GM19035 (cell line): Measurements from ENCODE around the gene CREBL2.
"Not testable (repeated sequence)": the region's sequence is repeated elsewhere in the genome, so short reads cannot be mapped to it uniquely, and the experiment has no call there.

Experiments used
- ATAC-seq: cut with Tn5 transposase; IDR thresholded peaks from one replicate; pipeline ENCODE4 v1.9.1; 2021; ENCODE audit not compliant: unreplicated experiment

Gene CREBL2

DNA sequence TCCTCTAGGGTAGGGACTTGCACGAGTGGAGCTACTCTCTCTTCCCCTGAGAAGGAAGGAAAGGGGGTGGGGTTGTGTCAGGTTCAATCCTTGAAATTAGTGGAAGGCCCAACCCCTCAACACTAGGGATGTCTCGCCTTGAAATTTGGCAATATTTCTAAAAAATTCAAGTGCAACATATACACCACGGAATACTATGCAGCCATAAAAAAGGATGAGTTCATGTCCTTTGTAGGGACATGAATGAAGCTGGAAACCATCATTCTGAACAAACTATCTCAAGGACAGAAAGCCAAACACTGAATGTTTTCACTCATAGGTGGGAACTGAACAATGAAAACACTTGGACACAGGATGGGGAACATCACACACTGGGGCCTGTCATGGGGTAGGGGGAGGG, 15.1 kb upstream of the CREBL2 start:
- not testable (repeated sequence) for ATAC-seq

DNA sequence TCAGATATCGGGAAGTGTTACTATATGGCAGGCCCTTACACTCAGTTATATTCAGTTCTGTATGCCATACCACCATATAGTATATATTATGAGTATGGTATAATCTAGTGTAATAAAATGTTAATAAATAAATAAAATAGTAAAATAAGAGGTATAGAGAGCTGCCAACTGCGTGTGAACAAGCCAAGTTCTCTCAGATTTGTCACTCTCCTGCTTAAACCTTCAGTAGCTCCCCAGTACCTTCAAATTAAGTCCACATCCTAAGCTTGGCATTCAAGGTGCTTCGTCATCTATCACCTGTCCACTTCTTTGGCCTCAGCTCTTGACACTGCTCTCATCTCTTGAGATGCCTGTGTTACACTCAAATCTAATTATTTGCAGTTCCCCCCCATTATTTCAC, 12.8 kb upstream of the CREBL2 start:
- ATAC-seq, result no peak

DNA sequence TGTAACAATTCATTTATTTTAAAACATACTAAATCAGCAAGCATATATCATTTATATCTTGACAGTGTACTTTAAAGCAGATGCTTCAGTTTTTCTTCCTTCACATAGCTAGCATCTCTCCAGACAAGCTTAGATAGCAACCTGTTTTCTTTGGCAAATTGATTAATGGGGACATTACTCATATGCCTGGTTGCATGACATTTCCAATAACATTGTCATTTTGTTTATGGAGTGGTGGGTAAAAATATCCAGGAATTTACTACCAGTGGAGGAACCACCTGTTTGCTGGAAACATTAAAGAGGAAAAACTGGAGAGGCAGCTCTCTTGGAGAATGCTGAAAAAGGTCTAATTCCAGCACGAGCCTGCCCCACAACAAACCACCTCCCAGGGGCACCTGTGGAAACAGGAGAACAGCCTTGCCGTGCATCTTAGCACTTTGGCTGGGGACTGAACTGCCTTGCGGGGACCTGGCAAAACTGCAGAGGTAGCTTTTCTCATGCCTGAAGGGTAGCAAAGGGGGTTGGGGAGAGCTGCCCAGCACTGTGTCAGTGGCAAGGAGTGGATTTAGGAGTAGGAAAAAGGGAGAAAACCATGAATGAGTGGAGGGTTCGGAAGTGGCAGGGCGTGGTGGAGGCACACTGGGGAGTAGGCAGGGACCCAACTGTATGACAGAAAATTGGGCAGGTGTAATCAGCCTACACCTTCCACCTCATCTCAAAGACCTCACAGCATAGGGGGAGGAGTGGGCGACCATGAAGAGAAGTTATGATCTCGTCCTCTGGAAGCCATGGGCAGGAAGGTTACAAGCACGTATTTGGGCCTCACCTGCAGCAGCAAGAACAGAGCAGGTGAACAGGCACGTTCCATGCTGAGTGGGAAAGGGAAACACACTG, 11.7 kb upstream of the CREBL2 start:
- ATAC-seq, result no peak

DNA sequence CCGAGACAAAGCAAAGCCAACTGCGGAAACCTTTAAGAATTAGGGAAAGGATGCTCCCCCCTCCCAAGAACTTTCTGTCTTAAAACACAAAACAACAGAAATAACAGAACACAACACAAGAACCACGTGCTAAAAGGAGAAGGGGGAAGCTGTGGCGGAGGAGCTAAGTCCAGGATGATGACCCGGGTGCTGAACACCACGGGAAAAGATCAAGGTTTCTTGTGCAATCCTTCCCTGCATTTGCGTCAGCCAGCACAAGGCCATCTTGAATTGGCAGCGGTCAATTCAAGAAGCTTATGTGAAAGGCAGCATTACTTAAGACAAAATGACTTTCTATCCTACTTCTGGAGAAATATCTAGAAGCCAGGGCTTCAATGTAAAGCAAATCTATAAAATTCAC, 11.0 kb upstream of the CREBL2 start:
- ATAC-seq, result no peak

DNA sequence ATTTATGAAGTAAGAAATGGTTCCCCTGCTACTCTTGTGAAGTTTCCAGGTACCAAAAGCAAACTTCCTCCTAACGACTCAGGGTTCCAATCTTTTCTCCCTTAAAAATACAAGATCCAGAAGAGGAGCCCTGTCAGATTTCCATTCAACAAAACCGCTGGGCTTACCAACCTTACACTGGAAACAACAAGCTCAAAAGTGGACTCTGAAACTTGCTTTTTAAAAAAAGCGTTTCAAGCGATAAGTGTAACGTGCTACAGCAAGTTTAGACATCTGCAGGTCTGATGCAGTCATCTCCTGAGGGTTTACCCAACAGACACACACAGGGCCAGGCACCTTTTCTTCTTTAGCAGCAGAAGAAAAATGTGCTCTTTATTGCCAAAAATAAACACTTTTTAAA, 6.9 kb upstream of the CREBL2 start:
- ATAC-seq, result no peak

DNA sequence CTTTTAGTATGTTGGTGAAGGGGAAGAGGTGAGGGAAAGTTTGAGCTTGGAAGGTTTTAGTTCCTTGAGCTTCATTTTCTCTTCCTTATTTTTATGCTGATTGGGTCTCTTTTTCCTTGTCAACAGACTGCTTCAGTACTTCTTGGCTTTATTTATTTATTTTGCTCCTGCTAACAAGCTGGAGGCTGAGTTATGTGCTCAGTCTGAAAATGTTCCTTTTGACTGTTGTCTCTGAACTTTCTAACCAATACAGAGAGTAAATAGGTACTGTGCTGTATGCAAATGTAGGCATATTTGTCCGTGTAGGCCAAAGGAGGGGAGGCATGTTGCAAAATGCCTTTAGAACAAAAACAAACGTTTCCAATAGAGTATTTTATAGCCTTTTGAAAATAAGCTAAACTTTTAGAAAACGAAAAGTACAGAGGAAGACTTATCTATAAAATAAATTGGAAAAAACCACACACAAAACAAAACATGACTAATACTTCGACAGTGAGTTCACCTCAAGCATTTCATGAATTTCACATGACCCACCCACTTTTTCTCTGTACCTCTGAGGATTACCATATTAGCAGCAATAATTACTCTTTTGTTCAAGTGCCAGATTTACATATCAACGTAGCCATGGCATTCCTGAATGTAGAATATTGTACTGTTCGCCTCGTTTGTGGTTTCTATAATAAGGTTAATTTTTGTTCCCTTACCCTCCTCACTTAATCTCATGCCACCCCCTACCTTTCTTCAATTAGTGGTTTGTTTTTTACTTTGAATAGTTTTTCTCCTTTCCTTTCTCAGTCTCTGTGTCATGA, 4.7 kb upstream of the CREBL2 start:
- peak; percentile 55 for ATAC-seq

DNA sequence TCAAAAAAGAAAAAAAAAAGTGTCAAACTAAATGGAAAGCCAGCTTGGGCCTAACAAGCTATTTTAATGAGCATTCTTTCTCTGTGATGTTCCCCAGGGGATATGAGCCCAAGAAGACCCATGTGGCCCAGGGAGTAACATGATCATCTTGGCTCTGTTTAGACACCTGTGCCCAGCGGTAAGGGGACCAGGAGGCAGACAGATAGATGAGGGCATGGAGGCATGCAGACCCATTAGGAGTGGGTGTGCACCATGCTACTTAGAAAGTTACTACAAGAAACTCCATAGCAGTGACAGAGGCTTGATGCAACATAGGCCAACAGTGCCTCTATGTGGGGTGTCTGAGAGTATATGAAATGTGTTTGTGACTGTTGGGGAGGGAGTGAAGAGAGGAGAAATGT, 3.1 kb upstream of the CREBL2 start:
- no peak for ATAC-seq

DNA sequence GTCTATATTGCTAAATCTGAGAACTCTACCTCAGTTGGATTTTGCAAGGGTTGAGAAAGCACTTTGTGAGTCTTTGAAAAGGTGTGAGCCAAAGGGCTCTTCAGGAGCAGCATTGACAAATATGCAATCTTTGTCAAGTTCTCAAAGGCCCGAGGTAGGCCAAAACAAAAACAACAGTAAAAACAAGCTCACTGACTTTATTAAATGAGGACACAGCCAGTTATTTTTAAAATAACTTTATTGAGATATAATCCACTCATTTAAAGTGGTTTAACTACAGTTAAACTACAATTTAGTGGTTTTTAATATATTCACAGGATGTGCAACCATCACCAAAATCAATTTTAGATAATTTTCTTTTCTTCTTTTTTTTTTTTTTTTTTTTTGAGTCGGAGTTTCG, 2.0 kb upstream of the CREBL2 start:
- no peak for ATAC-seq

DNA sequence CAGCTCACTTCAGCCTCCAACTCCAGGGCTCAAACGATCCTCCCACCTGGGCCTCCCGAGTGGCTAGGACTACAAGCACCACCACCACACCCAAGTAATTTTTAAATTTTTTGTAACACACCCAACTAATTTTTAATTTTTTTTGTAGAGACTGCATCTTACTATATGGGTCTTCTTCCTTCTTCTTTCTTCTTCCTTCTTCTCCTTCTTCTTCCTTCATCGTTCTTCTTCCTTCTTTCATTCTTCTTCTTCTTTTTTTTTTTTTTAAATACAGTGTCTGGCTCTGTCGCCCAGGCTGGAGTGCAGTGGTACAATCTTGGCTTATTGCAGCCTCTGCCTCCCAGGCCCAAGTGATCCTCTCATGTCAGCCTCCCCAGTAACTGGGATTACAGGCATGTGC, 965 bp upstream of the CREBL2 start:
- no peak for ATAC-seq

DNA sequence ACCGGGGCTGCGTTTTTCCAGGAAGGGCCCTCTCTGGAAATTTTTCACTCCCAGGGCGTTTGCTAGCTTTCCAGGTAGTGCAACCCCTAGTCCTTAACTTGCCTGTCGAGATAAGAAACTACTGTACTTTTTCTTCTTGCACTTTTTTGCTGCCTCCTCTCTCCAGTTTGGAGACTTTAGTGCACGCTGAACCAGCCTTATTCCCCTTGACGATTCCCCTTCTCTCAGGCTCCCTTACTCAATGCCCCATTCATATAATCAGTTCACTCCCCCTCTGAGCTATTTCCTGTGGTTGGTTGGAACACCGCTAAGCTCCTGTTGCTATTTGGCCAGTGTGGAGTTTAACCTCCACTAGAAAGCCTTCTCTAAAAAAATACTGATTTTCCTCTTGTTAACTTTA, 682 bp downstream of the CREBL2 start:
- ATAC-seq, result no peak

DNA sequence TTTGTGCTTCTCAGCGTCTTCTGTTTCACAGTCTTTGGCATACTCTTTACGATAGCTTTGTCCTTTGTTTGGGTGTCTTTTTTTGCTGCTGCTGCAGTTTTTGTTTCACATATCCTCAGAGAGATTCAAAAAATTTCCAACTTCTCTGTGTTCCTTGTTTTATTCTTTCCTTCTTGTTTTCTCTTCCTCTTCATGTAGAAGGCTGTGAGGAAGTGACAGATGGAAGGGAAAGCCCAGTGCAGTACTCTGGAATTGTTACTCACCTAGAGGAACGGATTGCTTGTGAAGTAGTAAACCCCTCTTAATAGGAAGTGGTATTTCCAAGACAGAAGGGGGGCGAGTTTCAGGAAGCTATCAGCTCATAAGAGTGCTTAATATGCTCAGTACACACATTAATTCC, 1.7 kb downstream of the CREBL2 start:
- no peak for ATAC-seq

DNA sequence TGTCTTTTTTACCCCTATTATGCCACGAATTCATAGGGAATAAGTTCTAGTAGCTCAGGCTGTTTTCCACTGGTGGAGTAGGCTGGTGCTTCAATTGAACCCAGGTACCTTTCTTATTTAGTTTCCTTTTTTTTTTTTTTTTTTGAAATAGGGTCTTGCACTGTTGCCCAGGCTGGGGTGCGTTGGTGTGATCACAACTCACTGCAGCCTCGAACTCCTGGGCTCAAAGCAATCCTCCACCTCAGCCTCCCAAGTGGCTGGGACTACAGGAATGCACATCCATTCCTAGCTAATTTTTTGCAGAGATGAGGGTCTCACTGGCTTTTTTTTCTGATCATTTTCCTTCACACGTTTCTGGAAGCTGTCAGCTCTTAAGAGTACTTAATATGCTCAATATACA, 2.7 kb downstream of the CREBL2 start:
- no peak for ATAC-seq

DNA sequence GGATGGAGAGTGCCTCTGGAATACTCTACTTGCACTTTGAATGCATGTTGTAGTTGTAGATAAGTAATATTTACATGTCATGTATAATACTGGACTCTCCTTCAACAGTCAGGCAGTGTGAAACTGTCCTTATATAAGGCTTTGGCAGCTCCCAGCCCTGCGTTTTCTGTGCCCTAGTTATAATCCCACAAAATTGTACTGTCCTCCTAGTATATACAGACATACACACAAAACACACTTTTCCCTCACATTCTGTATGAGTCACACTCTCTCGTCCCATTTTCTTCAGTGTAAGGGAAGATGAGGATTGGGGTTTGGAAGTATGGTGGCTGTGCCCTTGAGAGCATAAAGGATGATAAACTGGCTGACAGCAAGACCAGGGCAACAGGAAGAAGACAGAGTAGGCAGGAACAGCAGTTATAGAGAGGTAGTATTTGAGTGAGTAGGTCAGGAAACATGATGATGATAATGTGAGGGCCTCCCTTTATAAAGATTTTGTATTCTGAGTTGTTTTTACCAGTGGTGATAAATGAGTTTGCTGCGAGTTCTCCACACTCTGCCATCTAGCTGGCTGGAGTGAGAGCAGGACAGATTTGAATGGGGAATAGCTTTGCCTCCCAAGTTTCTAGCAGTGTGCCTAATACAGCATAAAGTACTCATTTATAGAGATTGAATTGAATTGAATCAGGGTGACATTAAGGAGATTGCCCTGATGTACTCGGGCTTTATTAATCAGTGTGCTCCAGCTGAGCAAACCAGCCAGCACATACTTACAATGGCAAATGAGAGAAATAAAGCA, 5.0 kb downstream of the CREBL2 start:
- ATAC-seq, result no peak

DNA sequence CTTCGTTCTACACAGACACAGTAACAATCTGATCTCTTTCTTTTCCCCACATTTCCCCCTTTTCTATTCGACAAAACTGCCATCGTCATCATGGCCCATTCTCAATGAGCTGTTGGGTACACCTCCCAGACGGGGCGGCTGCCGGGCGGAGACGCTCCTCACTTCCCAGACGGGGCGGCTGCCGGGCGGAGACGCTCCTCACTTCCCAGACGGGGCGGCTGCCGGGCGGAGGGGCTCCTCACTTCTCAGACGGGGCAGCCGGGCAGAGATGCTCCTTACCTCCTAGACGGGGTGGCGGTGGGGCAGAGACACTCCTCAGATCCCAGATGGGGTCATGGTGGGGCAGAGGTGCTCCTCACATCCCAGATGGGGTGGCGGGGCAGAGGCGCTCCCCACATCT, 6.4 kb downstream of the CREBL2 start:
- not testable (repeated sequence) for ATAC-seq

DNA sequence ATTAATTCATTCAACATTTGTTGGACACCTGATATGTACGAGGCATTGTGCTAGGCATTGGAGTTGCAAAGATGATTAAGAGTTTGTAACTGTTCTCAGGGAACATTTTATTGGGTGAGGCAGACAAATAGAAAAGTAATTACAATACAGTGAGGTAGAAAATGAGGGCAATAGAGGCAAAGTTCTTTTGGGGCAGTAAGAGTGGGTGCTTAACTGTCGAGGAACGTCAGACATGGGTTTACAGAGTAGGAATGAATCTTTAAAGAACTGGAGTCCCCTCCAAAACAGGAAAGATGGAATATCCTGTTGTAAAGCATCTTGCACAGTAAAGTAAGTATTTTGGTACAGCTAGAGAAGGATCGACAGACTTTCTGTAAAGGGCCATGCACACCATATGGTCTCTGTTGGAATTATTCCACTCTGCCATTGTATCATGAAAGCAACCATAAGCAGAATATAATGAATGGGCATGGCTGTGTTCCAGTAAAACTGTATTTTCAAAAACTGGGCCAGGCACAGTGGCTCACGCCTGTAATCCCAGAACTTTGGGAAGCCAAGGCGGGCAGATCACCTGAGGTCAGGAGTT, 9.1 kb downstream of the CREBL2 start:
- ATAC-seq, result no peak

DNA sequence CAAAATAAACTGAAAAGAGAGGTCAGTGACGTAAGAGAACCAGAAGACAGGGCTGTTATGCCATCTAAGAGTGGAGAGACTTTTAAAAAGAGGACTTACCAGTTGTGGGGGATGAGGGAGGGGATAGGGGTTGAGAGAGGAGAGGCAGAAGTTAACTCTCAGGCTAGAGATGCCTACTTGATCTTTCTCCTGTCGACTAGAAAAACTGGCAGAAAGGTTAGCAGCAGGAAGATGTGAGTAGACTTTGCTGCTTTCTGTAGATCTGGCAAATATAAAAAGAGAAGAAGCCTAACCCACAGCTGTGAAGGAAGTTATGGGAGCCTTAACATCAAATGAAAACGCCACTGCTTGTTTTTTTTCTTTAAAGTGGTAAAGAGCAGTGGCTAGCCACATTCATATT, 10.7 kb downstream of the CREBL2 start:
- no peak for ATAC-seq

DNA sequence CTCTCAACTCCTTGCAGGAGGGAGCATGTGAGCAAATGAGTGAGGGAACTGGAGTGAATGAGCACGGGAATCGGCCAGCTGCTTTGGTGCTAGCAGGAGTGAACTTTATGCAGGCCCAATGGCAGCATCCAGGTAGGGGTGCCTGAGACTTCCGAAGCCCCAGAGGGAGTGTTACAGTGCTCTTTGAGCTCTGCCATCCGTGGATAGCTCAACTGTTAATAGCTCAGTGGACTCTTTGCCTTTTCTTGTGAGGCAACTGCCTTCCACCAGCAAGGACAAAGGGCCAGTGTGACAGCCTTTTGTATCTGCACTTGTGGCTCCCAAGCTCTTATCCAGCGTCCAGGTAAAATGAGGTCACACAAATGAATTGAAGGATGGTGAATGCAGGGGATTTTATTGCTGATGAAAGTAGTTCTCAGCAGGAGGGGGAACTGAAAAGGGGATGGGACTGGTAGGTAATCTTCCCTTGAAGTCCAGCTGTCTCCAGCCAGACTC, 12.9 kb downstream of the CREBL2 start:
- ATAC-seq, result no peak

DNA sequence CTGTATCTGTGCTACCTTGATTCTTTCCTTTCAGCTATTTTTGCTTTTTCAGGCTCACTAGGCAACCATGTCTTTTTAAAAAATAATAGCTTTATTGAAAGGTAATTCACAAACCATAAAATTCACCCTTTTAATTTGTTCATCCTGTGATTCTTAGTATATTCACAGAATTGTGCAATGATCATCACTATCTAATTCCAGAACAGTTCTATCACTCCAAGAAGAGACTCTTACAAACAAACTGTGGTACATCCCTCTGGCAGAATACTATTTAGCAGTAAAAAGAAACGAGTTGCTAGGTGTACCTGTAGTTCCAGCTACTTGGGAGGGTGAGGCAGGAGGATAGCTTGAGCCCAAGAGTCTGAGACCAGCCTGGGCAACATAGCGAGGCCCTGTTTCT, 14.8 kb downstream of the CREBL2 start:
- no peak for ATAC-seq

DNA sequence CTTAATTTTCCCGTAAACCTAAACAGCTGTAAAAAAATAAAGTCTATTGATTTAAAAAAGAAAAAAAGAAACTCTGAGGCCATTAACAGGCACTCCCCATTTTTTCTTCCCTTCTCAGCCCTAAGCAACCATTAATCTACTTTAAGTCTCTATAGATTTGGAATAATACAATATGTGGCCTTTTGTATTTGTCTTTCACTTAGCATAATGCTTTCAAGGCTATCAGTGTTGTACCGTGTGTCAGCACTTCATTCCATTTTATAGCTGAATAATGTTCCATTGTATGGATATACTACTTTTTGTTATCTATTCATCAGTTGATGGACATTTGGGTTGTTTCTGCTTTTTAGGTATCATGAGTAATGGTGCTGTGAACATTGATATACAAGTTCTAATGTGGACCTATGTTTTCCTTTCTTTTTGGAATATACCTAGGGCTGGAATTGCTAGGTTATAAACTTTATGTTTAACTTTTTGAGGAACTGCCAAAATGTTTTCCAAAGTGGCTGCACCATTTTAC, 15.7 kb downstream of the CREBL2 start:
- ATAC-seq, result no peak

DNA sequence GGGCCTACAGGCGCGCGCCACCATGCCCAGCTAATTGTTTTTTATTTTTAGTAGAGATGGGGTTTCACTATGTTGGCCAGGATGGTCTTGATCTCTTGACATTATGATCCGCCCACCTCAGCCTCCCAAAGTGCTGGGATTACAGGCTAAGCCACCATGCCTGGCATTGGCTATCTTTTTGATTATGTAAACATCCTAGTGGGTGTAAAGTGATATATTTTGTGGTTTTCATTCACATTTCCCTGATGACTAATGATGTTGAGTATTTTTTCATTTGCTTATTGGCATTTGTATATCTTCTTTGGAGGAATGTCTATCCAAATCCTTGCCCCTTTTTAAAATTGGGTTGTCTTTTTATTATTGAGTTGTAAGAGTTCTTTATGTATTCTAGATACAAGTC, 16.3 kb downstream of the CREBL2 start:
- ATAC-seq, result no peak

DNA sequence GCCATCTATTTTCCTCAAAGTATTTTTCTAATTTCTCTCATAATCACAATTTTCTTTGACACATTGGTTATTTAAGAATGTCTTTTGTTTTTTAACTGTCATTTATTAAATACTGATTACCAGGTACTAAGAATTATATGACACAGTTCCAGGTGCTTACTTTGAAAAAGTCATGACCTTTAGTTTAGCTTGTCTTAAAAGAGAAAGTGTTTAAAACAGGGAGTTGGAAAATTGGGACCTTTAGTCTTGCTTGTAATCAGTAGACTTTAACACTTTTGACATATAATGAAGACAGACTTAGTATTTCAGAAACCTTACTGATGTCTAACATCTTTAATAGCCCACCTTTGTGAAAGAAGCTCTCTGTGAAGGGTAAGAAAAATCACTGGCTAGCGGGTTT, 19.2 kb downstream of the CREBL2 start:
- no peak for ATAC-seq
